ENCODE measurements around the gene TMEM88.
A peak's percentile ranks its signal among the peaks of the same experiment; 100 is the strongest.
"Not testable (repeated sequence)": the region's sequence is repeated elsewhere in the genome, so short reads cannot be mapped to it uniquely, and the experiment has no call there.

Gene TMEM88

DNA sequence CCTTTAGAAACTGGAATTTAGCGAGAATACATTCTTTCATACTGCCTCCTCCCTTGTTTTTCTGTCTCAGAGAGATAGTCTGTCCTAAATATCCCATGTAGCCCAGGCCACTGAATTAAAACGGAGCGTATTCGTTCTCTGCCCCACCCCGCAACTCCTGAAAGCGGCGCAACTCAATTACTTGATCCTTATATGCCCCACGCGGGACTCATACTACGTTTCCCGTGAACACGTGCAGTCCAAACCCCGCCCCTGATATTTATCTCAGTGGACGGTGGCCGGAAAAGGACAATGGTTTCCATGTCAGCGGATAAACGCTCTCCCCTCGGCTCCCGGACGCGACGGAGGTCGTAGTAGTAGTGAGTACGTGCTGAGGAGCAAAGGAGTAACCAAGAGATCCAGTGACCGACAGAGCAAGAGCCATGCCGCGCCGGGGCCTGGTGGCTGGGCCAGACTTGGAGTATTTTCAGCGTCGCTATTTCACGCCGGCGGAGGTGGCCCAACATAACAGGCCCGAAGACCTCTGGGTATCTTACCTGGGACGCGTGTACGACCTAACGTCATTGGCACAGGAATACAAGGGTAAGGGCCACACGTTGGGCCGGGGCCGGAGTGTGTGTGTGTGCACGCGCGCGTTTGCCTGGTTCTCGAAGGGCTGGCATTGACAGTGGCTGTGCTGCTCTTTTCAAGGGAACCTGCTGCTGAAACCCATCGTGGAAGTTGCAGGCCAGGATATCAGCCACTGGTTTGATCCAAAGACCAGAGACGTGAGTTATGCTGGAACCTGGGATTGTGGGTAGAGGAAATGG, 3.1 kb downstream of the TMEM88 start, which contains the start of gene CYB5D1:
TSS of gene CYB5D1 (plus strand) at position 291 of the 809 bp plus-strand sequence. CDS start at position 423, 132 bp downstream.
- peak; percentile 88 for DNase-seq

DNA sequence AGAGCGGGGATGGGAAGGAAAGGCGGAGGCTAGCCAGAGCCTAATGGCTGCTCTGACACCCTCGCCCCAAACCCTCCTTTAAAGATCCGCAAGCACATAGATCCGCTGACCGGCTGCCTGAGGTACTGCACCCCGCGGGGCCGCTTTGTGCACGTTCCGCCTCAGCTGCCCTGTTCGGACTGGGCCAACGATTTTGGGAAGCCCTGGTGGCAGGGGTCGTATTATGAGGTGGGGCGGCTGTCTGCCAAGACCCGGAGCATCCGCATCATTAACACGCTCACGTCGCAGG, 3.6 kb downstream of the TMEM88 start:
- no peak for DNase-seq

DNA sequence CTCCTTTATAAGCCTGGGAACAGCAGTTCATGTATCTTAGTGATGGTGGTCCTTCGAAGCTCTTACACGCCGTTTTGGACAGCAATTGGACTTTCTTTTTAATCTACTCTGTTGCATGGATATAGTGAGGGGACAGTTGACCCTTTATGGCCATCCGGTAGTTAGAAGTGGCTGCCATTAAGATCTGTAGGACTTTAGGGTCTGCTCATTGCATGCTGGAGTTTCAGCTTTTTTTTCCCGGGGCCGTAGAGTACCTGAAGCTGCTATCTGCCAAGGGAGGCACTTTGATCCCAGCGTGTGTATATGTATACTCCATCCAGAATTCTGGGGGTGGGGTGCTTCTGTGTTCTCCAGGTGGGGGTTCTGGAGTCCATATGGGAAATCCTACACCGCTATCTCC, 4.2 kb downstream of the TMEM88 start:
- no peak for DNase-seq

DNA sequence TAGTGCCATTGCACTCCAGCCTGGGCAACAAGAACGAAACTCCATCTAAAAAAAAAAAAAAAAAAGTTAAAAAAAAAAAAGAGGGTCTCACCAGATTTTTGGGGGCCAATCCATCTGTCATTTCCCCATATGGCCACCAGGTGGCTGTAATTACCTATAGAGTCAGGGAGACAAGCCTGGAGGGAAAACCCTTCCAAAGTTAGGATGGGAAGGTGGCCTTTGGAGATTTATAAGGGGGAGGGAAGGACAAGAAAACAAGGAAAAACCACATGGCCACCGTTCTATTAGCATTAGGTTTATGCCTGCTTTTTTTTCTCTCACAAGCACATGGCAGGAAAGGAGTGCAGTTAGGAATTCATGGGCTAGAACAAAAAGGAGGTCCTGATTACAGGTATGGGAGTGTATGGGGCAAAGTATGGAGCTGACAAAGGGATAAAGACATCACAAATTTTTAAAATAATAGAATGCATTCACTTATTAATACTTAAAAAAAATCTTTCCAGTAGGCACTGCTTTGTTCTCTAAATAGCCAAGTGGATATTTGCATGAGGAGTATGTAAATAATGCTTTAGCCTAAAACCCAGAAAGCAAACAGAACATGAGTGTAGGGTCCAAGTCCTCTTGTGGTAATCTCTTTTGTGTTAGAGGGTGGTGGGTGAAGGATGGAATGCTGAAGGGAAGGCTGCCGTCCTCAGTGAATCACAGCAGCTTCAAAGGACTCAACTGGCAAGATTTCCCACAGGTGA, 8.0 kb downstream of the TMEM88 start:
- peak; percentile 27 for DNase-seq

DNA sequence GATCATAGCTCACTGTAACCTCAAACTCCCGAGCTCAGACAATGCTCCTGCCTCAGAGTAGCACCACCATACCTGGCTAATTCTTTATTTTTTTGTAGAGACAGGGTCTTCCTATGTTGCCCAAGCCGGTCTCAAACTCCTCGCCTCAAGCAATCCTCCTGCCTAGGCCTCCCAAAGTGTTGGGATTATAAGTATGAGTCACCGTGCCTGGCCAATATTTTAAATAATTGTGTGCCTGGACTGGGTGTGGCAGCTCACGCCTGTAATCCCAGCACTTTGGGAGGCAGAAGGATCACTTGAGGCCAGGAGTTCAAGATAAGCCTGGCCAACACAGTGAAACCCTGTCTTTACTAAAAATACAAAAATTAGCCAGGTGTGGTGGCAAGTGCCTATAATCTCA, 9.5 kb downstream of the TMEM88 start:
- not testable (repeated sequence) for DNase-seq

DNA sequence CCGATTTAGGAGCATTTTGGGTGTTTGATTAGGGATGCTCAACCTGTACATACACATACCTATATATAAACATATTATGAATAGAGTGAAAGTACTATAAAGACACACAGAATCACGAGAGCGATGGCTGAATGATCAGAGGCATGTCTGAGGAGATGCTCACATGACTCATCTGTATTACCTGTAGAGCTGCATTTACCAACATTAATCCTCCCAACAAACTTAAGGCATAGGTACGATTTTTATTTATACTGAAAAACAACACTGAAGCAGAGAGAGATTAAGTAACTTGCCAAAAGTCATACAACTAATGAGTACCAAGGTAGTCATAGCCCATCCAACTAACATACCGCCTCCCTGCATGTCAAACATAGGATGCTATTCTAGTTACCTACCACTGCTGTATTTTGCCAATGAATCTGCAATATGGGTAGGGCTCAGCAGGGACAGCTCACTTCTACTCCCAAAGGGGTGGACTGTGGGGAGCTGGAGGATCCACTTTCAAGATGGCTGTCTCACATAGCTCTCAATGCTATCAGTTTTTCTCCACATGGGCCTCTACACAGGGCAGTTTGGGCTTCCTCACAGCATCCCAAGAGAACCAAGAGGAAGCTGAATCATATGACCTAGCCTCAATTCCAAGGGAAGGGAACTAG, 10.3 kb downstream of the TMEM88 start:
- no peak for DNase-seq

DNA sequence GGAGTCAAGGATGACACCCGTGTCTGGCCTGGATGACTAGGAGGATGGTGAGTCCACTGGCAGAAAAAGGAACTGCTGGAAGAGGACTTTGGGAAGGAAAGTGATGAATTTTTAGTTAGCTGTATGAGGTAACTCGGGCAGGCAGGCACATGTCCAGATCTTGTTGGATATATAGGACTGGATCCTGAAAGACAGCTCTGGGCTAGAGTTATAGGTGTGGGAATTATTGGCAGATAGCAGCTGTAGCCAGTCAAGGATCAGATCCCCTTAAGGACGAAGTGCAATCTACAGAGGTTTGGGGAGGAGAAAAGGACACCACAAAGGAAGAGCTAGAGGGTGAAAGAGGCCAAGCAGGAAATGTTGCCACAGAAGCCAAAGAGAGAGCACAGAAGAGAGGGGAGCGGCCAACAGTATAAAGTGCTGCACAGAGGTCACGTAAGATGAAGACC, 13.0 kb downstream of the TMEM88 start:
- no peak for DNase-seq

DNA sequence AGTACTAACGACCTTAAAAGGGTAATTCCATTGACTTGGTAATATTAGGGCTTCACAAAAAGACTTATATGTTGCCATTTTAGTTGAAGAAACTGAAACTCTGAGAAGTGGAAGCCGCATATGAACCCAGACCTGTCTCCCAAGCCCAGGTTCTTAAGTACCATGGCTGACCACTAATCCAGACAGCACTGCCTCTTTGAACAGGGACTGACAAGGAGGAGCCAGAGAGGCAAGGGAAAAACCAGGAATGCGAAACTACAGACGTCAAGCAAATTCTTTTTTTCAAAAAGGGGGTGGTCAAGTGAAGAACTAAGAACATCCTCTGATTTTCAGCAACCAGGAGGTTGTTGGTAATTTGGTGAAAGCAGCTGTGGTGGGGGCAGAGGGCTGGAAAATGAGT, 18.2 kb downstream of the TMEM88 start:
- no peak for DNase-seq

DNA sequence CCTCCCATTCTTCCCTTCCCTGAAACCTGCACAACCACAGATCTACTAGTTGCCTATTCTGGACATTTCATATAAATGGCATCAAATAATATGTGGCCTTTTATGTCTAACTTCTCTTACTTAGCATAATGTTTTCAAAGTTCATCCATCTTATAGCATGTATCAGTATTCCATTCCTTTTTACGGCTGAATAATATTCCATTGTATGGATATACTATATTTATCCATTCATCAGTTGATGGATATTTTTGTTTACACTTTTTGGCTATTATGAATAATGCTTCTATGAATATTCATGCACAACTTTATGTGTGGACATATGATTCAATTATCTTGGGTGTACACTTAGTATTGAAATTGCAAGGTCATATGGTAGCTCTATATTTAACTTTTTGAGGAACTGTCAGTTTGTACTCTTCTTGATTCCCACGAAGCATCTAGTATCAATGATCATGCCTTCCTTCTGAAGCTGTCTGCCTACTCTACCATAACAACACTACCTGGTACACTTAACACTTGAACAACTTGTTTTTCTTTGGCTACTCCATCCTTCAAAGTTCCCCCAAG, 21.0 kb downstream of the TMEM88 start:
- DNase-seq: no peak

DNA sequence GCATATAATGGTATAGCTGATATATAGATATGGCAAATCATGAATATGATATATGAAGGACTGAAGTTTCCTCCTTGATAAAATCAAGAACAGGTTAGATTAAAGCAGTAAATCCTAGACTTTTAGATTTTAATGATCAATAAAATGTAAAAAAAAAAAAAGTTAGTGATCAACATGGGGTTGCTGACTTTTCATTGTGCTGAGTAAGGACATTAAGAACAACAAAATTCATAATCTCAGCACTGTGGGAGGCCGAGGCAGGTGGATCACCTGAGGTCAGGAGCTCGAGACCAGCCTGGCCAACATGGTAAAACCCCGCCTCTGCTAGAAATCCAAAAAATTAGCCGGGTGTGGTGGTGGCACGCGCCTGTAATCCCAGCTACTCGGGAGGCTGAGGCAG, 23.4 kb downstream of the TMEM88 start:
- no peak for DNase-seq

DNA sequence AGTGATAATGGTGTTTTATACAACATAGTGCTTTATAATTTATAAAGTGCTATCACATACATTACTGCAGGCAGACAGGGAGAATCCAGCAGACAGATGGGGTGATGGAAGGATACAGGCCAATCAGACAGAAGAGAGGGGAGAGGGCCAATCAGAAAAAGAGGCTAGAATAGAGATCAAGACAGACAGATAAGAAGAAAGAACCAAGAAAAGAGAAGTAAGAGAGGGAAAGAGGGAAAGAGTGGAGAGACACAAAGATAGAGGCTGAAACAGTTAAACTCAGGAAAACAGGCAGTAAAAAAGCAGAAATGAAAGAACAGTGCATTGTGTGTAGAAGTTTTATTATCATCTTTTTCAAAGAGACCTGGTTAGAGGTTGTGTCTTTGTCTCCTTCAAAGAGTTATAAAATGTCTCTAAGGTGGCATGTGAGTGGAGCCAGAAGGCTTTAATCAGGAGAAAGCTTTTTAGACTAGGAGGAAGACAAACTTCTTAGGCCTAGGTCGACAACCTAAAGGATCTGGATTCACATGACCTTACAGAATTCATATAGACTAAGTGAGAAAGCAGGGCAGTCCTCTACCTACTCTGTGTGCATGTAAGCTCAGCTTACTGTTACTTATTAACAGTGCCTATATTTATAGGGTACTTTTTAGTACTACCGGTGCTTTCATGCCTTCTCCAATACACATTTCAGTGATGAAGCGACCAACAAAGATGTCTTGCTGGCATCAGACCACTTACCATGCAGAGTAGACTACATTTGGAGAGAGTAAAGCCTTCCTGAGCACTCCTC, 25.4 kb downstream of the TMEM88 start:
- no peak for DNase-seq

DNA sequence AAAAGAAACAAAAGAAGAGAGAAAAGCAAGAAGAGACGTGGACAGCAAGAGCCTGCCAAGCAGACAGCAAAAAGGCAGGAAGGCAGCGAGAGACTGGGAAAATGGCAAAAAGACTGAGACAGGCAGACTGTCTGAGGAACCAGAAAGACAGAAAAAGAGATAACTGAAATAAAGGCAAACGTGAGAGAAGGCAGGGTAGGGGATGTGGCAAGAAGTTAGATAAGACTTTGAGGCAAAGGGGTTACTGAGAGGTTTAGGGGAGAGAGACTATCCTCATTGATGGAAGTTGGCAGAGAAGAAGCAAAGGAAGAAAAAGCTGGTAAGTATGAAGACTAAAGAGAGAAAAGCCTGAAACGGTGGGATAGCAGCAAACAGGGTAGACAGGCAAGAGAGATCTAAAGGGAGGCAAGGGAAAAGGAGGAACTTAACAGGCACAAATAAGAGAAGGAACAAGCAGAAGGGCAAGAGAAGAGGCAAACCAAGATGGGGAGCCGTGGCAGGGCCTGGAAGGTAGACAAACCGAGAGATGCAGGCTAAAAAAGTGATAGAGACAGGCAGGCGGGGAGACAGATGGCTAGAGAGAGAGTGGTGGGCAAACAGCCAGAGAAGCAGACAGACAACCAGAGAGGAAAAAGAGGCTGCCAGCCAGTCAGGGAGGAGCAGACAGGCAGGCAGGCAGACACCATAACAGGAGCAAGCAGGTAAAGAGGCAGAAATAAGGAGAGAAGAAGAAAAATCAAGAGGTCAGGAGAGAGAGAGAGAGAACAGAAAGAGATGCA, 26.6 kb downstream of the TMEM88 start:
- peak; percentile 77 for DNase-seq

DNA sequence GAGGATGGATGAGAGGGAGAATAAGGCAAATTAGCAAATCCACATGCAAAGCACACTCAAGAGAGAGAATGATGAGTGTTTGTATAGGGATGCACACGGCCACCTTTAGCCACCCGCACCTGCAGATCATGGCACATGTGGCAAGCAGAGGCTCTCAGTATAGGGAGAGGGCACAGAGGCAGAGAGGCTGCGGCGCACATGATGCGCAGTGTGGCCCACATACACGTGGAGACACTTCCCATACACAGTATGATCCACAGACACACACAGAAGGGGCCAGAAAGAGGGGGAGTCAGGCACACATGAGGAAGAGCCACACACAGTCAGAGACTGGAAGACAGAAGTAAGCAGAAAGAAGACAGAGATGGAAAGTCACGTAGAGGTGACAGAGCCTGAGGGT, 27.2 kb downstream of the TMEM88 start:
- DNase-seq: no peak

DNA sequence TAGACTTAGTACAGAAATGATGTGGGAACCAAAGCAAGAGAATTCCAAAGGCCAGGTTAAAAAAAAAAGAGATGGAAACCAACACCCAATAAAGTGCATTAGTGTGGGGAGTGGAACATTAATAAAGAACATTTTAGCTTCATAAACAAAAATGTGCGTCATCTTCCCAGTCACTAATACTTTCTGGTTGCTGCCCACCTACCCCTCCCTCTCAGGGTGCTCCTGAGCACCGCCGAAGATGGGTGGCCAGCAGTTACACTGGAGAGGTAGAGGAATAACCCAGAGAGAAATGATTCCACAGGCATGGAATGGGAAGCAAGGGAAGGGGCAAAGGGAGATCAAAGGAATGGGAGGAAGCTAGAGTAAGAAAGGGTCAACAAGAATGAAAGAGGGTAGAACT, 27.8 kb downstream of the TMEM88 start:
- DNase-seq: no peak

DNA sequence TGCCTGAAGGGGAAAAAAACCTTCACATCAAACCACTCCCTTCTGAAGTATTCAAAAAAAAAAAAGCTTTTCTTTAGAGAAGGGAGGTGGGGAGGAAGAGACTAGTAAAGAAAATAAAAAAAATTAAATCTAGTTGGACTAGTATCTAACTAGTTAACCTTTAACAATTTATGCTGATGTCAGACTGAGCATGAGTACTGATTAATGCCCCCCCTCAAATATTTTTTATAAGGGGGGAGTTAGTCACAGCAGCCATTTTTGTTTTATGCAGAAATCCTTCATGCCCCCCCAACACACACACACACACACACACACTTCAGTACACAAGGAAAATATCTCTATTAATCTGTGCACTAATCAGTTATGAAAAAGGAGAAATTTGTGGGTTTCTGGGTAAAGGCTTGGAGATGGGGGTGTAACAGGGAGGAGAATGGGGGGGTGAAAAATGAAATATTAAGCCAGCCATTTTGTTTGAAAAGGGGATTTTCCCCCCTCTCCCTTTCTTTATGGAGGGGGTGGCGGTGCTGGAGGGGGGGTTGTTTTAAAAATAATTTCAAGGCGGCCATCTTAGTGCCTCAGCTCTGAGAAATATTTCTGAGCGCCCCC, 29.0 kb downstream of the TMEM88 start:
- no peak for DNase-seq

DNA sequence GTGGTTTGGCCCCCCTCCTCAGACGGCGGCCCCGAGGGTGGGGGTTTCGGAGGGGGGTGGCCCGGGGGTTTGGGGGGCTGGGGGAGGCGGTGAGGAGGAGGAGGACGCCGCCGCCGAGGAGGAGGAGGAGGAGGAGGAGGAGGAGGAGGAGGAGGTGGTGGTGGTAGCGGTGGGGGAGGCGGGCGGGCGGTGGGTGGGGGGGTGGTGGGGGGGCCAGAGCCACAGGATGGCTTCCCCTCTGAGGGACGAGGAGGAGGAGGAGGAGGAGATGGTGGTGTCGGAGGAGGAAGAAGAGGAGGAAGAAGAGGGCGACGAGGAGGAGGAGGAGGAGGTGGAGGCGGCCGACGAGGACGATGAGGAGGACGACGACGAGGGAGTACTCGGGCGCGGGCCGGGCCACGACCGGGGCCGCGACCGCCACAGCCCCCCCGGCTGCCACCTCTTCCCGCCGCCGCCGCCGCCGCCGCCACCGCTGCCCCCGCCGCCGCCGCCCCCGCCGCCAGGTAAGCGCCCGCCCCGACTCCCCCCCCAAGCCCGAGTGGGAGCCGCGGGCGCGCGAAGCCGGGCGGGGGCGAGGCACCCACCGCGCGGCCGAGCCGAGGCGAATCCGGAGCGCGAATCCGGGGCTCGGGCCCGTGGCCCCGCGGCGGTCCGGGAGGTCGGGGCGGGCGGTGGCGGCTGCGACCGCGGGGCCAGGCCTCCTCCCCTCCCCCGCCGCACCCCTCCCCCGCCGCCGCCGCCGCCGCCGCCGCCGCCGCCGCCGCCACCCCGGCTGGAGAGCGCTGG, 29.9 kb downstream of the TMEM88 start:
- no peak for DNase-seq

DNA sequence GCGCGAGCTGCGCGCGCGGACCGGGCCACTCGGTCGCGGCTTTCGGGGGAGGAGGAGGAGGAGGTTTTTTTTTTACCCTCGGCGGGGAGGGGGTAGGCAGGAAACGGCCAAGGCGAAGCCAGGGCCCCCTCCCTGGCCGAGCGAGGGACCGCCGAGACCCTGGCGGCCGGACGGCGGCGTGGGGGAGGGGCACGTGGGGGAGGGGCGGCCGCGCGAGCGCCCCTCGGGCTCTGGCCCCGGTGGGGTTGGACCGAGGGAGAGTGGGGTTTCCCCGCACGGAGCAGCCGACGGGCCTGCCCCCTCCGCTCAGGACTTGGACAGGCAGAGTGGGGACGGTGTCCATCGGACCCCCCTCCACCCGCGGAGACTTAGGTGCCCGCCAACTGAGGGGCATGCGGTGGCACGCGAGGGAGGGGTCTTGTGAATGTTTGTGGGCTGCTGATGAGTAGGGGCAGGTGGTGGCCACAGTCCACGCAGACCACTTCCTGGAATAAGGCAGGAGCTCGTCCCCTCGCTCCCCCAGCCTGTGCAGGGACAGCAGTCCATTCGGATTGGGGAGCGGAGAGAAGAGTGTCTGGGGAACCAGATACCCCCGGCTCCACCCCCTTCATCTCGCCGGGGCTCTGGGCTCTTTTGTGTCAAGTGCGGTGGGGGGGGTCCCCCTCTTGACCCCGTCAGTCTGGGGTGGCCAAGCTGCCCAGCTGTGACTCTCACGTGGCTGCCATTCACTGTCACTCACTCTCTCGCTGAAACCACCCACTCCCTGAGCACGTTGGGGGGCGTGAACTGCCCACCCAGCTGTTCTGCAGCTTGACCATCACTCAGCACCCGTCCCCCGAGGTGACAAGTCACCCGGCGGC, 30.7 kb downstream of the TMEM88 start:
- DNase-seq: no peak

DNA sequence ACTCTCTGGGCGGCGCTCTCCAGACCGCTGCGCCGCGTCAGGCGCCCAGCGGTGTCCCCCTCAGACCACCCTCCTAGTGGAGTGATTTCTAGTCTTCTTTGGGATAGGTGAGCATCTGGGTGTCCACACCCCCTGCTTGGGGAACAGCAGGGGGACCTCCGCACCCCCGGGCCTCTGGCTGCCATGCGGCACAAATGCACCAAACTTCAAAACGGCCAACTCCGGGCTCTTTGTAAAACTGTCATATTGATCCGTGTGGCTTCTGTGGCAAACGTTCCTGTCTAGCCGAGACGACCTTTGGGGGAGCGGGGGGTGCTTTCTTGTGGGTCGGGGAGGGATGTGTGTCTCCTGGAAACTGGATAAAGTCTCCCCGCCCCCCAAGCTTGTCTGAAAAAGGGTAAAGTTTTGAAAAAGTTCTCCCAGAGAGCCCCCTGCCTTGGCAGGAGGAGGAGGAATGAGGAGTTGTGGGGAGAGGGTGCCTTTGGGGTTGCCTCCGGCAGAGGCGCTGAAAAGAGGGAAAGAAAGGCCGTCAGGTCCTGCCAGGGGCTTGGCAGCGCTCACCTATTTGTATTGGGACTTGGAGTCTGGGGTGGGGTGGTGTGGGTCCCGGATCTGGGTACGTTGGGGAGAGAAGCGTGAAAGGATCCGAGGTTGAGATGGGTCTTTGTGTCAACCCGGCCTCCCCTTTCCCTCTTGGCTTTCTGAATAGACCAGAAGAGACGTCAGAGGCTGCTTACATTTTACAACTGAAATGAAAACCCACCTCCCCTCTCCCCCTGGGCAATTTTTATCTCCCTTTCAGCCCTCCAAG, 31.6 kb downstream of the TMEM88 start:
- no peak for DNase-seq

DNA sequence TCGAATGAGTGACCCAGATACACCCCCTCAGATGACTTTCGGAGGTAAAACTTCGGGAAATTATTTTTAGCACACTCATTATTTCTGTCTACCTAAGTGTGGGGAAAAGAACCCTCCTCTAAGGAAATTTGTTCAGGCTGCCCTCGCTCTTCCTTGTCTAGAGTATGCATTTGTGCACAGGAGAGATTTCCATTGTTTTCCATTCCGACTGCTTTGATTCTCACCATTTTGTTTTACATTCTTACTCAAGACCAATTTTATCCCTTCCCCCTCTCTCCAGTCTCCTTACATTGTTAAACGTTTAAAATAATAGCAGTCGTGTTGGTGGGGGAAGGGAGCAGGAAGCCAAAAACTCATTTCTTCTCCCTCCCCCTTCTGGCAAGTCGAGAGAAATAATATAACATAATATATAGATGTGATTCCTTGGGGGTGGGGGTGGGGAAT, 32.2 kb downstream of the TMEM88 start:
- DNase-seq: no peak

Data from NCI-H446 treated with DMSO at 0.1 percent for 48 hours (cell line).